CD4-positive, alpha-beta T cell treated with Interleukin-10 for 1 hour (primary cell): ENCODE data around the gene ATP9B.

Experiments
- DNase-seq: peaks from one replicate; pipeline ENCODE4 v3.0.0-alpha.2; 2020

The ATP9B gene

GRCh38 chr18:79400591-79401381 is 331.6 kb downstream of the ATP9B start:
- DNase-seq: peak; percentile 79

- no peak for DNase-seq
Measured at GRCh38 chr18:79401494-79402208, 332.5 kb downstream of the ATP9B start.

DNA sequence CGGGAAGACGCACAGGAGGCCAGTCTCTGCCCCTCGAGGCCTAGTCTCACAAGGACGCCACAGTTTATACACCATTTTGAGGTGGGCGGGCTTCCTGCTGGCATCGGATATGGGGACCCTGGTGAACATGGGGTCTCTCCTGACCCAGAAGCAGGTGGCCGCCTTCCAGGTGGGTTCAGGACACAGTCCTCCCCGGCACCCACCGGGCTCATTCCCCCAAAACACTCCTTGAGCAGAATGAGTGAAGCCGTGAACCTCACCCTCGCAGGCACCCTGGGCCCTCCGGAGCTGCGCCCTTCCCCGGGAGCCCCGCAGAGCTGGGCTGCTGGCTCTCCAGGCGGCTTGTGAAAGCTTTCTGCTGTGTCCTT is 333.0 kb downstream of the ATP9B start:
- no peak for DNase-seq

- peak; percentile 42 for DNase-seq
Measured at GRCh38 chr18:79402977-79403722, 334.0 kb downstream of the ATP9B start.

DNA sequence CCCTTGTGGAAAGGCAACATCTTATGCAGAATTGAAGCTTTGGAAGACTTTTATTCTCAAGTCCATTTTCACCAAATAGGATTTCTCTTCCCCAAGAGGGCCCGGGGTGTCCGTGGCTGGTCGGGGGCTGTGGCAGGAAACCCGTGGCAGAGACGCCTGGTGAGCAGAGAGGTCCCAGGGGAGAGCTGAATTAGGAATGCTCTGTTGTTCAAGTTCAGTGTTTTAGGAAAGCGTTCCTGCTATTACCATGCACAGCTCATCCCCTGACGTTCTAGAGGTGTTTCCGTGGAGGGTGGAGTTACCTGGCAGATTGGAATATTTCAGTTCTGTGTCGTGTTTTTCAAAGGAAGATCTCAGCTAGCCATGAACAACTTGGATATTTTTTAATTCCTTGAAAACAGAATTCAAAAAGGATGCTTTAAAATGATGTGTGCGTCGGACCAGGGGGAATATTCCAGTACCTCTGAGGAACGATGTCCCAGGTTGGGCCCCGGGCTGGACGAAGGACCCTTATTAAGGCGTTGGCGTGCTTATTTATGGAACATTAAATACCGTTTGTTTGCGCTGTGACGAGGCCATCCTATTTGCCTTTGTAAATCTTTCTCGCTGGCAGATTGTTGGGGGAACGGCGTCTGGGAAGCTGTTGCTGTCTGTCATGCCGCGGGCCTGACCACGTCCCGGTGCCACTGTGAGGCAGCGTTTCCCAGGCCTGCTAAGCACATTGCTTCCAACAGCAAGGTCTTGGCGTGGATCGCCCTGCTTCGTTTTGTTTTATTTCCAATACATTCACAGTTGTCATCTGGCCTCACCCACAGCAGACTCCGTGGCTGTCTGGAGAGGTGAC is 334.8 kb downstream of the ATP9B start:
- no peak for DNase-seq

DNA sequence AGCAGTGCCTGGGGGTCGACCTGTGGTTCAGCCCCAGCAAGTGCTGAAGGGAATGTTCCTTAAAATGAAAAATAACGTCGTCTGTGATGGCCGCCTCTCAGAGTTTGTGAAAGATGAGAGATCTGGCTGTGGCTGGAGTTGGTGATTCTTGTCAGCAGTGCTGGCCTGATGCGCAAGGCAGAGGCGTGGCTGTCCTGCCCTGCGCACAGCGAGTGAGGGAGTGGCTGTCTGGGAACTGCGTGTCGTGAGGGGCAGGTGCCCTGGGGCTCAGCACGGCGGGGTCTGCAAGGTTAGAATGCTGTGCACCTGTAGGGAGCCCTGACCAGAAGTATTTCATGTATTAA is 335.3 kb downstream of the ATP9B start:
- DNase-seq: peak; percentile 57

DNA sequence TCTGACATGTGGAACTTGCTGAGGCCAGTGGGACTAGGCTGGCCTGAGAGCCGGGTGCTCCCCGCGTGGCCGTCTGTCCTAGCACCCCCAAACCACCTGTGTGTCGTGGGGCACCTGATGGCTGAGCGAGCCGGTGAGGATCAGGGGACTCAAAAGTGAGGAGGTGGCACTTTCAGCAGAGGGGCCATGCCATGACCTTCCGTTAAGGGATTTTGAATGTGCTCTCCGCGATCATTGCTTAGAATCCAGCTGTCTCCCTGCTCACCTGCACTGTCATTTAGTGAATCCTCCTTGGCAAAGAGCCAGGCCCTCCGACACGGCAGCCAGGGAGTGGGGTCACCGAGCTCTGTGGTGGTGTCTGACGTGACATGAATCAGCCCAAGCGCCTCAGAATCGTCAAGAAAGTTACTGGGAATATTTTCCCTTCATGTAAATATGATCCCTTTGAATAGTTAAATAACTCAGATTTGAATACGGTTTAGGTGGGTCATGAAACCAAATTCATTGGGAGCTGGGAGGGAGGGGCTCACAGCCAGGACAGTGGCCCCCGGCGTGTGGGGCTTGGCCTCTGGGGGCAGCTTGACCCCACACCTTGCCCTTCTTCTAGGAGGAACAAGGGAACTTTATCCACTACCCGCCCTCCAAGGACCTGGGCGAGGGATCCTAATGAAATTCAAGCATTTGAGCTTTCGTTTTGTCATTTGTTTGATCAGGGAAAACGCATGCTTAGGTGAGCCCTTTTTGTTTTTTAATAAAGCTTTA is 336.0 kb downstream of the ATP9B start:
- peak; percentile 50 for DNase-seq

- peak; percentile 95 for DNase-seq
Measured at GRCh38 chr18:79405781-79406575, 336.8 kb downstream of the ATP9B start.

- DNase-seq: no peak
Measured at GRCh38 chr18:79406708-79407107, 337.5 kb downstream of the ATP9B start.

GRCh38 chr18:79409313-79409712 is 340.1 kb downstream of the ATP9B start:
- no peak for DNase-seq

DNA sequence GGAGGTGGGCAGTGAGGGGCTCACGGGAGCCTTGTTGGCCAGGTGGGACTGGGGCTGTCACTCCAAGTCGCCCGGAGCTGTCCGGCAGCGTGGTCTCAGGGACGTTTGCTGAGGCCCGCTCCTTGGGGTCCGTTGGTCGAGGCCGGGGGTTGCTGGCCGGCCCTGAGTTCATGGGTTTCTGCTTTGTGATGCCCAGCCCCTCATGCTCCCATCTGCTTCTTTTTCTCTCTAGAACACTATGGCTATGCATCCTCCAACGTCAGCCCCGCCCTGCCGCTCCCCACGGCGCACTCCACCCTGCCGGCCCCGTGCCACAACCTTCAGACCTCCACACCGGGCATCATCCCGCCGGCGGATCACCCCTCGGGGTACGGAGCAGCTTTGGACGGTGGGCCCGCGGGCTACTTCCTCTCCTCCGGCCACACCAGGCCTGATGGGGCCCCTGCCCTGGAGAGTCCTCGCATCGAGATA is 341.0 kb downstream of the ATP9B start:
- no peak for DNase-seq

DNA sequence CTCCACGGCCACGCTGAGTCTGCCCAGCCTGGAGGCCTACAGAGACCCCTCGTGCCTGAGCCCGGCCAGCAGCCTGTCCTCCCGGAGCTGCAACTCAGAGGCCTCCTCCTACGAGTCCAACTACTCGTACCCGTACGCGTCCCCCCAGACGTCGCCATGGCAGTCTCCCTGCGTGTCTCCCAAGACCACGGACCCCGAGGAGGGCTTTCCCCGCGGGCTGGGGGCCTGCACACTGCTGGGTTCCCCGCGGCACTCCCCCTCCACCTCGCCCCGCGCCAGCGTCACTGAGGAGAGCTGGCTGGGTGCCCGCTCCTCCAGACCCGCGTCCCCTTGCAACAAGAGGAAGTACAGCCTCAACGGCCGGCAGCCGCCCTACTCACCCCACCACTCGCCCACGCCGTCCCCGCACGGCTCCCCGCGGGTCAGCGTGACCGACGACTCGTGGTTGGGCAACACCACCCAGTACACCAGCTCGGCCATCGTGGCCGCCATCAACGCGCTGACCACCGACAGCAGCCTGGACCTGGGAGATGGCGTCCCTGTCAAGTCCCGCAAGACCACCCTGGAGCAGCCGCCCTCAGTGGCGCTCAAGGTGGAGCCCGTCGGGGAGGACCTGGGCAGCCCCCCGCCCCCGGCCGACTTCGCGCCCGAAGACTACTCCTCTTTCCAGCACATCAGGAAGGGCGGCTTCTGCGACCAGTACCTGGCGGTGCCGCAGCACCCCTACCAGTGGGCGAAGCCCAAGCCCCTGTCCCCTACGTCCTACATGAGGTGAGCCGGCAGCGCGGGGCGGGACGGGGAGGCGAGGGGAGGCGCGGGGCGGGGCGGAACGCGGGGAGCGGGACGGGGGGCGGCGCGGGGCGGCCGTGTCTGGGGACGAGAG is 341.8 kb downstream of the ATP9B start:
- DNase-seq: no peak

DNA sequence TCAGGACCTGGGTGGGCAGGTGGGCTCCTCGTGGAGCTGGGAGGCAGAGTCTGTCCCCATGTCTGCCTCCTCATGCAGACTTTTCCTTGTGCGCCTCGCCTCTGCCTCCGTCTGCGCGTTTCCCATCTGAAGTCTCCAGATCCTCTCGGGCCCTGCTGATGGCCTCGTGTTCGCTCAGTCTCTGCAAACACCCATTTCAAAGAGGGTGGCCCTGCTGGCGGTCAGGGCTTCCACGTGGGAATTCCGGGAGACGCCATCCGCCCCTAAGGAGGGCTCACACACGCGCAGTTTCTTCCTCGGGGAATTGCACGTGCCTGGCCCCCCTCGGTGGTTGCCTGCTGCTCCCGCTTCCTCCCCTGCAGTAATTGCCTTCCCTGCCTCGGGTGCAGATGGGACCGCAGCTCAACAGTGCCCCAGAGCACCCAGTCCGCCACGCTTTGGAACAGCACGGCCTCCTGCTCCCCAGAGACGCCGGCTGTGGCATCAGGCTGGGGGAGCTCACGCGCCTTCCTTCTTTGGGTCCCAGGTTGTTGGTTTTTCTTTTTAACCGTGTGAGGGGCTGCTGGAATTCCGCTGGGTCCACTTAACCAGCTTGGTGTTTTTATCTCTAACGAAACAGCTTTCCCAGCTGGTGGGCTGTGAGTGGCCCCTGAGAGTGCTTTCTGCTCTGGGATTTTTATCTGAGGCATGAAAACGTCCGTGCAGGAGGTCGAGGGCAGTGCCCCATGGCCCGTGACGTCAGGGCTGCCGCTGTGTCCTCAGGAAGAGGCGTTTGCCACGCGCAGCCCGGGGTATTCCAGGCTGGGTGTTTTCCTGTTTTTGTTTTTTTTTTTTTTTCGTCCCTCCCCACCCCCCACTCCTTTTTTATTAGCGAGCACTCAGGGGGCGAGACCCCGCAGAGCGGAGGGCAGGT is 342.7 kb downstream of the ATP9B start:
- no peak for DNase-seq

GRCh38 chr18:79413025-79413424 is 343.8 kb downstream of the ATP9B start:
- DNase-seq: no peak

- DNase-seq: no peak
Measured at GRCh38 chr18:79413426-79413825, 344.2 kb downstream of the ATP9B start.

DNA sequence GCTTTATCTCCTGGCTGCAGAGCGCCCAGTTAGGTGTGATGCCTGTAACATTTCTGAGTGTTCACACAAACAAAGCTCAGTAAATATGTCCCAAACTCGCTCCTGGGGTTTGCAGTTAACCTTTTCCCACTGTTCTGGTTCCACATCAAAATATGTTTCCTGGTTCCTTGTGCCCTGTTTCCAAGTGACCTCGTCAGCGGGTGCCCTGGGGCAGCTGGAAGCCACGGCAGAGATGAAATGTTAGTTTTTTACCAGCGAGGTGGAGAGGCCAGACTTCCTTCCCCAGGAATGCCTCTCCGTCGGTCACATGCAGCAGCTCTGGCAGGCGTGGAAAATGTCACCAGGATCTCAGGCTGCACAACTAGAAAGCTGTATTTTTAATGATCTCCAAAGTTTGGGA is 344.7 kb downstream of the ATP9B start:
- no peak for DNase-seq

DNA sequence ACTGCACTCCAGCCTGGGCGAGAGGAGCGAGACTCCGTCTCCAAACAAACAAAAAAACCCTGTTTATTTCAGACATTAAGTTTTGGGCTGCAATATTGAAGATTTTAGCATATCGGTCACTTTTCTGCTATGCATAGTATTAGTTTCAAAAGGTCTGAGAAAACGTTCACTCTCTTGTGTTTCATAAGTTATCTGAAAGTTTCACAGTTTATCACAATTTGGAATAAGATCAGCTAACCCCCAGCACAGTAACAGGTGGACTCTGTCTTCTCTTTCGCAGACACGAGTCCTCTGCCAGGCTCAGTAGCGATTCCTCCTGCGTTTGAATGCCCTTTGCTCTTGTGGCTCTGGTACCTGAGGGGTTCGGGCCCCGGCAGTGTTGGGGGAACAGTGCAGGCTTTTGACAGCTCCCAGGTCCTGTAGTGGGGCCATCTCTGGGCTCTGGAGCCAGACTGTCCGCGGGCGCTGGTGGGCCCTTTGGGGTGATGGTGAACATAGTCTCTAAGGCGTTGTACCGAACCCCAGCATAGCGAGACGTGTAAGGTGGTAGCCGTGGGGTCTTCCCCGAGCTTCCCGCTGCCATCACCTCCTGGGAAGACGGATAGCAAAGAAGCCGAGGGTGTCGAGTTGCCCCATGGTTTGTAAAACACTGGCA is 347.0 kb downstream of the ATP9B start:
- DNase-seq: no peak

- no peak for DNase-seq
Measured at GRCh38 chr18:79416677-79417052, 347.5 kb downstream of the ATP9B start.
